Epidermal melanocyte (primary cell): ENCODE results near the gene TMEM81.

Experiments used
- DNase-seq: peaks from one replicate; pipeline ENCODE4 v3.0.0; 2011; ENCODE audit warnings: low spot score; ENCODE audit not compliant: insufficient read length

Gene TMEM81

GRCh38 chr1:205061227-205061626, 23.0 kb downstream of the TMEM81 start:
- DNase-seq: no peak

GRCh38 chr1:205060746-205061145, 23.5 kb downstream of the TMEM81 start:
- no peak for DNase-seq

DNA sequence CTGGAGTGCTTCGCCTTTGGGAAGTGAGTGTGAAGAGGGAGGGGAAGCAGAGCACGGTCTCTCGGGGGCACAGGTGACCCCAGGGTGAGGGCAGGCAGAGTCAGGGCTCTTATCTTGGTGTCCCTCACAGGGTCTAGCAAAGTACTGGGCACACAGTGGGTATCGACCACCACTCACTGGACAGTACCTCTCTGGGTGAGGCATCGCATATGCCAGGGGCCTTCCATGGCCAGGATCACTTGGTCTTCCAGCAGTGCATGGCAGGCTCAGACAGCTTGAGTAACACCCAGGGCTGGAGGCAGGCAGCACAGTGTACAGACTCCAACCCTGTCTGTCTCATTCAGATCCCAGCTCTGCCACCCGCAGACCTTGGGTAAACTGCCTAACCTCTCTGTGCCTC, 24.6 kb downstream of the TMEM81 start:
- no peak for DNase-seq

GRCh38 chr1:205058853-205059252, 25.4 kb downstream of the TMEM81 start:
- no peak for DNase-seq

DNA sequence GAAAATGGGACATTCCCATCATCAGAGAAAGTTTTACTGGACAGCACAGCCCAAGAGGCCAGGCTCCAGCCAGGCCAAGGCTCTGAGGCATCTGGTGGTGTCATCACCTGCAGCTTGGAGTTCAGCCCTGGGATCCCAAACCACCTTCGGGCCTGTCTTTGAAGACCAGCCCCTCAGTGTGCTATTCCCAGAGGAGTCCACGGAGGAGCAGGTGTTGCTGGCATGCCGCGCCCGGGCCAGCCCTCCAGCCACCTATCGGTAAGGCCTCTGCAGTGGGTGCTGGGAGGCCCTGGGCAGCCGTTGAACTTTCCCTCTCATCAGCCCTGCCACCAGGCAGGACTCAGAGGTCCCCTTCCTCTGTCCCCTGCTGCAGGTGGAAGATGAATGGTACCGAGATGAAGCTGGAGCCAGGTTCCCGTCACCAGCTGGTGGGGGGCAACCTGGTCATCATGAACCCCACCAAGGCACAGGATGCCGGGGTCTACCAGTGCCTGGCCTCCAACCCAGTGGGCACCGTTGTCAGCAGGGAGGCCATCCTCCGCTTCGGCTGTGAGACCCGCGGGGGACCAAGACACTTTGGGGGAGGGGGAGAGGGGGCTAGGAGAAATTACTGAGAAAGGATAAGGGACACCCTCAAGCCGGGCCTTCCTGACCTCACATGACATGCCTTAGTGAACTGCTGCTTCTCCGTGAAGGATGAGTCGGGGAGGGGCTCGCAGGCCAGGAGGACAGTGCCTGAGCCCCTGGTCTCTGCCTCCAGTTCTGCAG, 26.3 kb downstream of the TMEM81 start:
- no peak for DNase-seq

DNA sequence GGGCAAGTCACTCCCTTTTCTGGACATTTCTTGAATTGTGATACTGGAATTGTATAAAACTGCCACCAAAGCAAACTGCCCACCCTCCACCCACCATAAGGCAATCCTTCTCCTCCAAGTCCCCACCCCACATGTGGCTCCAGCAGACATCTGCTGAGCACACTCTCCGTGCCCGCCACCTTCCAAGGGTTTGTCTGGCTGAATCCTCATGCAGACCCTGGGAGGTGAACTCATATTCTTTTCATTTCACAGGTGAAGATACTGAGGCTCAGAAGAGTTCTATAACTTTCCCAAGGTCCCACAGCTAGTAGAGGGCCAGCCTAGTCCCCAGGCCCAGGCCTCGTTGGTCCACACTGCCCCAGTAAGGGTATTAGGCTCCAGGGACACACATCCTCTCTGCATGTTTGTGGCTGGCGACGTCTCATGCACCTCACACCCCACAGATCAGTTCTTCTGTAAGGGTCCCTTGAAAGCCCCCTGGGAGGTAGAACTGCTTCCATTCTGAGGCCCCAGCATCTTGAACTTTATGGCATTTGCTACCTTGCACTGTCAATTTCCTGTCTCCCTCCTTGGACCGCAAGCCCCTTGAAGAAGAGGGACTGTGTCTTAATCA, 27.2 kb downstream of the TMEM81 start:
- no peak for DNase-seq

DNA sequence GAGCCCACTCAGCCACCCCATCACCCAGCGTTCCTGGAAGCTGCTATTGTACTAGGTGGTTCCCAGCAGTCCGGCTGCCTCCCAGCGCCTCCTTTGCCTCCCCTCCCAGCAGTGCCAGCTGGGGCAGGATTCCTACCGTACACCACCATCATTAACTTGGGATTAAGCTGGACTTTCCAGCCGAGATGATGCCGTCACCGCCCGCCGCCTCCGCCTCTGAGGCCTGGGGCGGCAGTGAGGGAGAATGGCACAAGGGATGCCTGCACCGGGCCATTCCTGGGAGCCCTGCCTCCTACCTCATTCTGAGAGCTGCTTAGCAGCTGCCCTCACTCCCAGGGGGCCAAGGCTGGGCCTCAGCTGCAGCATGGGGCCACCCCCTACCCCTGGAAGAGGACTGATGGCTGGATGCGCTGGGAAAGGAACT, 28.1 kb downstream of the TMEM81 start:
- no peak for DNase-seq

- no peak for DNase-seq
These were observed 30.2 kb downstream of the TMEM81 start for GRCh38 chr1:205054013-205054412.

DNA sequence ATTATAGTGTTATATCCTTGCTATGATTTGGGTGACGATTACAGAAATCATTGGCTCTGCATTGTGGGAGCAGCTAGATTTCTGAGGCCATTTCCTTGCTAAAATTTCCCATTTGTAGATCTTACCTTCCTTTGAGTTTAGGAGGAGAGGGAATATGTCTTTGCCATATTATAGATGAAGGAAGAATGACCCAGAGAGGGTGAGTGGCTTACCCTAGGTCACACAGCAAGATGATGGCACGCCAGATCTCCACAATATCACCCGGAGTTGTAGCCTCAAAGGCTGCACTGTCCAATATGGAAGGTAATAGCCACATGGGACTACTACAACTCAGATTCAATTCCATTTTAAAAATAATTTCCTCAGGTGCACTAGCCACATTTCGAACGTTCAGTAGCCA, 31.0 kb downstream of the TMEM81 start:
- DNase-seq: no peak

GRCh38 chr1:205052690-205053089, 31.6 kb downstream of the TMEM81 start:
- DNase-seq: no peak

GRCh38 chr1:205049479-205049878, 34.8 kb downstream of the TMEM81 start:
- no peak for DNase-seq

GRCh38 chr1:205048382-205048781, 35.9 kb downstream of the TMEM81 start:
- no peak for DNase-seq

- no peak for DNase-seq
These were observed 36.5 kb downstream of the TMEM81 start for GRCh38 chr1:205047764-205048231.

DNA sequence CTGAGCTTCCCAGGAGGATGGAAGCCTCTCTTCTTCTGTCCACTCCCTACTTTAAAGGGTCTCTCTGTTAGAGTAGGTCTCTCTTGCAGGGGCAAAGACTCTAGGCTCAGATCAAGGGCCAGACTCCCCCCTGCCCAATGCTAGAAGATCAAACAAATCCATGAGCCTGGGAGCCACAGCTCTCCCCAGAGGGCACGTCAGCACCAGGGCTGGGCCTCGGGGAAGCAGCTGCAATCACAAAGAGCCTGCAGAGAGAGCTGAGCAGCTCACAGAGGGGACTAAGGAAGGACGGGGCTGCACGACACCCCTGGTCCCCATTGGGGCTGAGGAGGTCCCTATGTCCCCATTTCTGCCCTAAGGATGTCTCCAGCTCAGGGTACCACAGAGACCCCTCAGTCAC, 37.4 kb downstream of the TMEM81 start:
- no peak for DNase-seq

- no peak for DNase-seq
These were observed 39.1 kb downstream of the TMEM81 start for GRCh38 chr1:205045146-205045545.

DNA sequence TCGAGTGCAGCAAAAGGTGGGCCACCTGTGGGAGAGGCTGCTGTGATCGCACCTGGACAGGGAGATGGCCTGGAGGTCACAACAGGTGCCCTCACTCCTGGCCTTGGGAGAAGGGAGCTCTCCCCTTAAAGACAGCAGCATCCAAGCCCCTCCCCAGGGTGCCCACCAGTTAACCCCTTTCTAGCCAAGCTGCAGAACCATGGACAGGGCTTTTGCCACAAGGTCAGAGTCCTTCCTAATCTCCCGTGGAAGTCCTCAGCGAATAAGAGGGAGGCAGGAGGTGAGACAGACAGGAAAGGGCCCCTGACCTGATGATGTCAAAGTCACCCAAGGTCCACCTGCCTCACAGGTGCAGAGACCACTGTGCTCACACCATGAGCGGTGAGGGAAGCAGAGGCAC, 39.5 kb downstream of the TMEM81 start:
- no peak for DNase-seq

GRCh38 chr1:205043866-205044265, 40.4 kb downstream of the TMEM81 start:
- no peak for DNase-seq

DNA sequence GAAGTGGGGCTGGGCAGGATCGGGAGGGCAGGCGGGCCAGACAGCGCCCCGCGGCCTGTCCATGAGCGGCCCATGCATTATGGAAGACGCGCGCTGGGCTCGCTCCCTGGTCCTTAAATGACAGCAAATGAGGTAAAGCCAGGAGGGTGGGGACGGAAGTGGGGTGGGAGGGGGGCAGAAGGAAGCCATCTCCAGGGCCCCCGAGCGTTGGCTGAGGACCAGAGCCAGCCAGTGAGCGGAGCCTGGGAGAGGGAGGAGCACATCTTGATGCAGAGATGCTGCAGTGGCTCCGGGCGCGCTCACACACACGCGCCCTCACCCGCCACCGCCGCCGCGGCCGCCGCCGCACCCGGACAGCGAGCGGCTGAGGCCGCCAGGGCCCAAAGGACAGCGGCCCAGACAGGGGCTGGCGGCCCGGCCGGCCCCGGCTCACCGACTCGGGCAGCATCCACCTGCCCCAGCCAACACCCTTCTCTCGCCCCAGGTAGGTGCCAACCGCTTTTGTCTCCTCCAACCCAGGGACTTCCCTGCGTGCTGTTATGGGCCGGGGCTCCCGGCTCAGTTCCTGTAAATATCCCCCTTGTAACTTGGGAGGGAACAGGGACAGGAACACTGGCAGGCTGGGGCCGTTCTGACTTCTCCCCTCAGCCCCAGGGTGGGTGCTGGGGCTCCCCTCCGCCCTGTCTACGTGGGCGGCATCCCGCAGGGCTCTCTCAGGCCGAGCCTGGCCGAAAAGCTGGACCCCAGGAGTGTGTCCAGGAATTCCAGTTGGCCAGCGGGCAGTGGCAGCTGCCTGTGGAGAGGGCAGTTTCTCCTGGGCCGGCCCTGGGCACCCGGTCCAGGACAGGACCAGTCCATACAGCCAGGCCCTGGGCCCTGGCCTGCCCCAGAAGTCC, 41.1 kb downstream of the TMEM81 start, which contains the start of gene CNTN2:
Gene CNTN2, plus strand, starts transcription at position 302 of the 896 bp plus-strand sequence. CDS start 9,974 bp downstream, outside the sequence.
- no peak for DNase-seq

DNA sequence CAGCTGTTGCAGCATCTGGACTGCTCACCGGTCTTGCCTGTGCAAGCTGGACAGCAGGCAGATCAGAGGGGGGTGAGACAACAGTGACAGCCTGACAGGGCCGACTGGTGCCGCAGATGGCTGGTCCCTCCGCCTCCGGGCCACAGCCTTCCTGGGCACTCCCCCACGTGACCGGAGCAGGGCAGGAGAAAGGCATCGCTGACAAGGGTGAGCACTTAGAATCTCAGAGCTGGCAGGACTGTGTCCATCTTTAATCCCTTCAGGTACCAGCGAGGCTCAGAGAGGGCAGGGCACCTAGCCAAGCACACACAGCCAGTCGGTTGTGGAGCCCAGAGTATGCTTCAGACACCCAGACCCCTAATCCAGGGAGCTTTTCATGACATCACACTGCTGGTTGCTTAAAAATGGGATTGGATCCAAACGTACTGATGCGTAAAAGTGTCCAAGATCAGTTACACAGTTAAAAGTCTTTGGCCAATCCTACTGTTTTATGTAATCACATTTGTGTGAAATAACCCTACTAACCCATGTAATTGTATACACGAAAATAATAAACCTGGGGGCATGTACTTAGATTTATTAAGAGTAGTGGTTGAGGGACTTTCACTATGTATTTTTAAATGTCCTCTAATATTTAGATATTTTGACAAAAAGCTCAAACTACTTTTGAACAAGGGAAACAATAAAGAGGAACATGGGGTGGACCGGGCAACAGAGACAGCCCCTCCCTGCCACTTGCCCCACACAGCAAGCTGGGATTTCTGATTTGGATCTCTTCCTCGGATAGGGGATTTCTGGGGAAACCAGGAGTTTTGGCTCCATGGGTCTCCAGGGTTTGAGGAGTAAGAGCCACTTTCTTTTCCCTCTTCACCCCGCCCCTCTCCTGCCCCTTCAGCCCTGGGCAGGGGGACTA, 42.0 kb downstream of the TMEM81 start:
- DNase-seq: no peak

DNA sequence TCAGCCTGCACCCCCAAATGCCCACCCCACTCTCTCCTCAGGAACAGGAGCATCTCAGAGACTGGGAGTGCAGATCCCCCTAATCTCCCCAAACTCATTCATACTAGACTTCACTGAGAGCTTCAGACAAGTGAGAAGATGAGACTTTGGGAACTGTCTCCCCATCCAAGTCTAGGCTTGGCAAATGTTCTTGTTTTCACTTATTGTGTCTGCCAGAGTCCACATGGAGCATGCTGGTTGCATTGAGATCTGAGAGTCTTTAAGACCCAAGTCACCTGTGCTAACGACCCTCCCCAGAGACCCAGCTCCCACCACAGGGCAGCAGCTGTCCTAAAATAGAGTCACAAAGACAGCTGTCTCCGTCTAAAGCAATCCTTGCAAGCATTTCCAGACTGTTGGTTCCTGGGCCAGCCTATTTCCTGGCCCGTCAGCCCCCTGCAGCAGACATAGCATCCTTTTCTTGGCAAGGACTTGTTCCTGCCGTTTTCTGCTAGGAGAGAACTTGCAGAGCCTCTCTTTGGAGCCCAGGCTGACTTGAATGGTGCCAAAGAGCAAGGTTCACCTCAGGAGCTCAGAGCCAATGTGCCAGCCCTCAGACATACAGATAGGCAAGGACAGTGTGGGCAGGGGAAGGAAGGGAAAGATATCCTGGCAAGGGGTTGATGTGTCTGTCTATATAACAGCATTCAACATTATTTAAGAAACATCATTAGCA, 43.1 kb downstream of the TMEM81 start:
- no peak for DNase-seq
